LNCAP (cell line): ENCODE data around the gene LDLRAD2.

ENCODE experiments used
- CTCF ChIP-seq: fragments of 450-650 bp; IDR thresholded peaks from 2 replicates; pipeline ENCODE4 v1.5.1; 2017; ENCODE audit warnings: mild to moderate bottlenecking

LDLRAD2 gene

GRCh38 chr1:21868482-21868881 lies 56.4 kb downstream of the LDLRAD2 start:
- TF ChIP-seq CTCF, result no peak

GRCh38 chr1:21868941-21869454 lies 56.9 kb downstream of the LDLRAD2 start:
- TF ChIP-seq CTCF, result no peak

GRCh38 chr1:21869620-21870121 lies 57.6 kb downstream of the LDLRAD2 start:
- no peak for TF ChIP-seq CTCF

GRCh38 chr1:21870611-21871010 lies 58.5 kb downstream of the LDLRAD2 start:
- TF ChIP-seq CTCF, result no peak

GRCh38 chr1:21871943-21872342 lies 59.9 kb downstream of the LDLRAD2 start:
- TF ChIP-seq CTCF, result no peak

GRCh38 chr1:21872445-21873079 lies 60.5 kb downstream of the LDLRAD2 start:
- TF ChIP-seq CTCF, result no peak

- no peak for TF ChIP-seq CTCF
Measured at GRCh38 chr1:21873174-21873573, 61.1 kb downstream of the LDLRAD2 start.

GRCh38 chr1:21873761-21874160 lies 61.7 kb downstream of the LDLRAD2 start:
- no peak for TF ChIP-seq CTCF
